HG03565 (cell line): Measurements from ENCODE around the gene NFYB.
A peak's percentile ranks its signal among the peaks of the same experiment; 100 is the strongest.
"Not testable (repeated sequence)": the region's sequence is repeated elsewhere in the genome, so short reads cannot be mapped to it uniquely, and the experiment has no call there.

ENCODE experiments used
- ATAC-seq: cut with Tn5 transposase; IDR thresholded peaks from one replicate; pipeline ENCODE4 v1.9.1; 2021; ENCODE audit warnings: mild to moderate bottlenecking, moderate library complexity; ENCODE audit not compliant: unreplicated experiment

Gene NFYB

DNA sequence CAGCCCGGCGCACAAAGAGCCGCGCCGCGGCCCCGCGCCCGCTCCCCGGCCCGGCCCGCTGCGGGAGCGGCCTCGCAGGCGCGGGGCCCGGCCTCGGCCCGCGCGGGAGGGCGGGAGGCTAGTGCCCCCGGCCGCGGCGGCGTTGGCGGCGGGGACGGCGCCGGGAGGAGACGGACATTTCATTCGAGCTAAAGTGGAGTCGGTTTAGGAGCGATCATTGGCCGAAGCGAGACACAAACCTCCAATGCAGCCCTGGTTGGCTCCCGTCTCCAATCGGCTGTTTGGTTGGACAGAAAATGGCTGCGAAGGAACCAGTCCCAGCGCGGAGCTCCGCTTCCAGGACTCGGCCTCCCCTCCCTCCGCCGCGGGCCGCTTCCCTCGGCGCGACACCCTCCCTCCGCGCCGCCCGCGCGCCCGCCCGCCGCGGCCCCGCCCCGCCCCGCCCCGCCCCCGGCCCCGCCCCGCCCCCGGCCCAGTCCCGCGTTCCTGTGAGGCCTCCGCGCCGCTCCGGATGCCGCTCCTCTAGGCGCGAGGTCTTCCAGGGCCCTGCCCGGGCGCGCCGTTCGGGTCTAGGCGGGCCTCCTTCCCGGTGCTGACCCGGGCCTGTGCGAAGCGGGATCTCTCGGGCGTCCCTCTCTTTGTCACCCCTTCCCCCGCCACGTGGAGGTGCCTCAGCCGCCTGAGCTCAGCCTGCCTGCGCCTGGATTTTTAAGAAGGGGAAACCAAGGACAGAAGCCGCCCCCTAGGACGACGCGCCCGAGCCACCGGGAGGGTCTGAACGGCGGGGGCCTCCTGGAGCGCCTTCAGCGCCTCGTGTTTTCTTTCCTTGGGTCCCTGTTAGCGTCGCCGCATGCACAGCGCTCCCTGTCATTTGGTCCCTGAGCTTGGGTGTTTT is at the start of gene NFYB:
Gene NFYB, minus strand, starts transcription at position 309 of the 895 bp plus-strand sequence. CDS start 2,757 bp downstream, outside the sequence.
- ATAC-seq, result peak; percentile 89

DNA sequence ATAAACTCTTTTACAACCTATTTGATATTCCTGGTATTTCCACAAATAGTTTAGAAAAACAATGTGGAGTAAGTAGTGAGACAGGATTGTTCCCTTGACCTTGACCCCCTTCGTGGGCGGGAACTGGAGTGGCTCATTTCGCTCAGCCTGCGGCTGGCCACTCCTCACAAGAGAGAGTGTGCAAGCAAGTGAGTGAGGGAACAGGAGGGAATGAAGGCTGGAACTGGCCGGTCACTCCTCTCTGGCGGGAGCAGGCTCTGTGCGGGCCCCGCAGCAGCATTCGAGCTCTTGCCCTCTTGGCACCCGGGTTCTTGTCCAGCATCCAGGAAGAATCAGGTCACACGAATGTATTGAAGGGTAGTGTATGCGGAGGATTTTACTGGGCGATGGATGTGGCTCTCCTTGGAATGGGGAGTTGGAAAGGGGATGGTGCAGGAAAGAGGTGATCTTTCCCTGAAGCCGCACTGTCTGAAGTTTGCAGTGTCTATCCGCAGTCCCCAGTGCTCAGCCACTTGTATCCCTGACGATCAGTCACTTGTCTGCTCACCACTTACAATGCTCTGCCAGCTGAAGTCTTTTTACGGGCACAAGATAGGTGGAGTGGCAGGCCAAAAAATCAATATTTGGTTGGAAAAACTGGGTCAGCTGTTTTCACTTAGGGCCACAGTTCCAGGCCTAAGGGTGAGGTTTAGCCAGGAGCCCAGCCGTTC is 49.6 kb upstream of the NFYB start:
- no peak for ATAC-seq

DNA sequence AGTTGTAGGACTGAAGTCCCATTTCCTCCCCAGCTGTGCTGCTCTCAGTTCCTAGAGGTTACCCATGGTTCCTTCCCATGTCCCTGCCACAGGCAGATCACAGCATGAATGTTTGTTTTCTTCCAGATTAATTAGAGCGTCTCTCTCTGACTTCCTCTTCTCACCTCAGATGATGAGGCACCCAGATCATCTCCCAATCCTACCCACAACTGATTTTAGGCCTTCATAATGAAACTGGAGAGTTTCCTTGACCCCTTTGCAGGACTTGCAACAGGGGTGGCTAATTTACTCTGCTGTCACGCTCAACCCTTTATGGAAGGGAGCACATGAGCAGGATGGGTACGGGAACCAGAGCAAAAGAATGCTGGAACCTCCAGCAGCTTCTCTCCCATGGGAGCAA is 45.4 kb upstream of the NFYB start:
- no peak for ATAC-seq

DNA sequence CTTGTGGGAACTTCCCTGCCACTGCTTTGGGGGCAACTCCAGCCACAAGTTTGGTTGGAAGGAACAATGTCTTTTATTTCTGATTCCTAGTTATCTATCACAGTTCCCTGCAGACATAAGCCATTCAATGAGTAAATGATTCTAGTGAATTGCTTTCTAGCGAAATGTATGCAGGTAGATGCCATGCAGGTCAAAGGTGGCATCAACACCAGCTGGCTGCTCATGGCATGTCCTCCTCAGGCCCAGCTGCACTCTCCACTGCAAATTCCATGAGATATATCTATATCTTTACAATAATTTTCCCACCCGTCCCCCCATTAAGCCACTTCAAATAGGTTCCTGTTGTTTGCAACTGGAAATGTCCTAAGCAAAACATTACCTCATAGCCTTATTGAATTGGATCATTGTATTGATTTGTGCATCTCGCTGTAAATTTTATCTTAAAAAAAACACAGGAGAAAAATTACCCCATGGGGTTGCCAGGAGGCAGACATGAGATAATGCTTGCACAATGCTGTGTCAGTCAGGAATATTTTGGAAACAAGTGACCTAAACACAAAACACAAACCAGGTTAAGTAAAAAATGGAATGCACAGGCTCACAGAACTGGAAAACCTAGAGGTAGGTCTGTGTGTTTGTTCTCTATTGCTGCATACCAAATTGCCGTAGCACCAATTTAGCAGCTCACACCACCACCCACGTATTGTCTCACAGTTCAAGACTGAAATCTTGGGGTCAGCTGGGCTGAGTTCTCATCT is 44.8 kb upstream of the NFYB start:
- no peak for ATAC-seq

DNA sequence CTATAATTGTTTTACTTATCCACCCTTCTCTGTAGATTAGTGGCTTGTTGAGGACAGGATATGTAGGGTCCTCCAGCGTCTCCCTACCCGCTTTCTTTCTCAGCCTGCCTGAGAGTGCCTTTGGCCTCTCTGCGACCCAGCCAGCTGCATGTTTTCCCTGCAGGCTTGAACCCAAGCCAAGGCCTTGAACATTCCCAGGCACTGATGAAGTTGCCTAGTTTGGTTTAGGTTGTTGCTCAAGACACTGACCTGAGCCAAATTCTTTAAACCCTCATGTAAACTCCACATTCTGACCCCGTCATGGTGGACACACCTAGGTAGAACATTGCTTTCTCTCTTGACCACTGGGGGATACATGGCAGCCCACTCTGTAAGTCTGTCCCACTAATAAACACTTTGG is 44.1 kb upstream of the NFYB start:
- no peak for ATAC-seq

DNA sequence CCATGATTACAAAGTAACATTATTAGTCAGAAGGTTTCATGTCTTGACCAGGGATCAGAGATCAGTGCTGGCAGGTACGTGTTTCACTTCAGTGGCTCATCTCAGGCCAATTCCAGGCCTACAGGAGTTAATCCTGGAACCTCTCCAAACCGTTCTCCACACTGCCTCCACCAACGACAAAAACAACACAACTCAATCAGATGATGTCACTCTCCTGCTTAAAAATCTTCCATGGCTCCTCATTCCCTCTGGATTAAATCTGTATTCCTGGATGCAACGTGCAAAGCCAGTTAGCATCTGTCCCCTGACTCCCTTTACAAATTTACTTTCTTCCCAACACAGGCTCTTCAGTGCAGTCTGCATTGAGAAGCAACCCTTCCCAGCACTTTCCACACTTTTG is 43.3 kb upstream of the NFYB start:
- ATAC-seq, result no peak

DNA sequence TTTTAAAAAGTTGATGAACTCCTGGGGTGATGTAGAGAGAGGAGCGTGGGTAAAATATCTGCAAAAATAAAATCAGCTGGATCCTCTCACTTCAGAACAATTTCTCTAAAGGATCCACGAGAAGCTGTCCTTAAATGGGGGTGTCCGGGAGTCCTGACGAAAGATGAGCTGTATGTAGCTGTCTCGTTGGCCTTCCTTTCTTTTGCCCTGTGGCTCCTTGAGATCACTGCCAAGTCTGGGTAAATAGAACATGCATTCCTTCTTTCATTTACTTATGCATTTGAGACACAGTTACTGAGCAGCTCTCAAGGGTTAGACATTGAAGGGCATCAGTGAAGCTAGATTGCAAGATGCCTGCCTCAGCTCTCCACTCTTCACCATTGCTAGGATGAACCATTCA is 42.4 kb upstream of the NFYB start:
- no peak for ATAC-seq

DNA sequence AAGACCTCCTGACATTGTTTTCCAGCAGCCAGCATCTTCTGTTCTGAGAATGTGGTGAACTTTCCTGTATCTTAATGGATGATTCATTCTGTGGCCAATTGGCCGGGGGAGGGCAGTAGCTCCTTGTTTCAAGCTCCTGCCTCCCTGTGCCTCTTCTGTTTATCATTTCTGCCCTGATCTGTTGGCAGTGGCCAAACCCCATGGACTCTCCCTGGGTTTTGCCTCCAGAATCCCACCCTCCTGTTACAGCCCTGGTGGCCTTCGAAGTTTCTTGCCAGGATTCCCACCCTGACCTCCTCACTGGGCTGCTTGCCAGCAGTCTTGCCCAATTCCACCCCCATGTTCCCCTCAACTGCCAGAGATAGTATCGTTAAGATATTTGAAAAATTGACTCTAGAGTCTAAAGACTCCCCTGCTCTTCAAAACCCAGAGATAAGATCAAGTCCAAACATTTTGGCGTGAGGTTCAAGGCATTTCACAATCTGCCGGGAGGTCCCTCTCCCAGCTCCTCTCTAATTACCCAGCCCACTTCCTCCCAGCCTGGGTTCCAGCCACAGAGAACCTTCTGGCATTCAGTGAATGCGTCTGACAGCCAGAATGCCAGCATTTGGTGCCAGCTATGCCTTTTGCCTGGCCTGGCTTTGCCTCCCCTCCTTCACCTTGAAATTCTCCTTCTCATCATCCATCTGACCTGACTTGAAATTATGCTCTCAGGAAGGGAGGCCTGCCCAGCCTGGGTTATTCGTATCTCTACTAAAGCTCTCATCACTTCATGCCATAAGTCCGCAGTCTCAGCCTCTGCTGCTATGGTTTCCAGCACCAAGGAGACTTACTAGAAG is 39.9 kb upstream of the NFYB start:
- ATAC-seq, result no peak

DNA sequence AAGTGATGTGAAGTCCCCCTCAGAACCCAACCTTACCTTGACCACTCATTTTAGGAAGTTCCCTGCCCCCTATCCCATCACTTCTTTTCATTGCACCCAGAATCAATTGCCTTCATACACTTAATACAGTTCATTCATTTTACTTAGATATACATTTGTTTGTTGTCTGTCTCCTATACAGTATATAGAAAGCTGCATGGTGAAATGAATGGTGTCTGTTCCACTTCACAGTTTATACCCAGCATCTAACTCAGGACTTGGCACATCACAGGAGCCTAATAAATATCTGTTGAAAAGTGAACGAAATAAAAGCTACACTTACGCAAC is 39.3 kb upstream of the NFYB start:
- no peak for ATAC-seq

DNA sequence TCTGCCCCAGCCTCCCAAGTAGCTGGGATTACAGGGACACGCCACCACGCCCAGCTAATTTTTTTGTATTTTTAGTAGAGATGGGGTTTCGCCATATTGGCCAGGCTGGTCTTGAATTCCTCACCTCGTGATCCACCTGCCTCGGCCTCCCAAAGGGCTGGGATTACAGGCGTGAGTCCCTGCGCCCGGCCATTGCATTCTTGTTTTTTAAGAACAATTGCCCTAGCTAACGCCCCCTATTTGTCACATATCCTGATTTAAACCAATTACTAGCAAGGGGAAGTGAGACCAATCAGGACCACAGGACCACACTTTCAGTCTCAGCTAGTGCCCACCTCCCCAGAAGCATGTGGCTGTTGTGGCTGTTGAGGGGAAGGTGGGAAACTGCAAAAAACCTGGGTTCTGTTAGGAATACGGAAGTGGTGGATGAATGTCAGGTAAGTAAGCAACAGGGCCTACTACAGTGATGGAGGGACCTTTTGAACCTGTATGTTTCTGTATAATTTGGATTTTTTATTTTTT is 37.8 kb upstream of the NFYB start:
- no peak for ATAC-seq

DNA sequence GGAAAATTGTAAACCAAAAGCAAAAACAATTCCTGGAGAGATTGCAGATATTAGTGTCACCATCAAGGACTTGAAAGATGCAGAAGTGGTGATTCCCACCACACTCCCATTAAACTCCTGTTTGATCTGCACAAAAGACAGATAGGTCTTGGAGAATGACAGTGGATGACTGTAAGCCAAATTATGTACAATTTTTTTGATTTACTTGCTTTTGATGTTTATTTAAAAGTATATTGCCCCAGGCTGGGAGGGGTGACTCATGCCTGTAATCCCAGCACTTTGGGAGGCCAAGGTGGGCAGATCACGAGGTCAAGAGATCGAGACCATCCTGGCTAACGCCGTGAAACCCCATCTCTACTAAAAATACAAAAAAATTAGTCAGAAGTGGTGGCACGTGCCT is 35.8 kb upstream of the NFYB start:
- ATAC-seq, result not testable (repeated sequence)

DNA sequence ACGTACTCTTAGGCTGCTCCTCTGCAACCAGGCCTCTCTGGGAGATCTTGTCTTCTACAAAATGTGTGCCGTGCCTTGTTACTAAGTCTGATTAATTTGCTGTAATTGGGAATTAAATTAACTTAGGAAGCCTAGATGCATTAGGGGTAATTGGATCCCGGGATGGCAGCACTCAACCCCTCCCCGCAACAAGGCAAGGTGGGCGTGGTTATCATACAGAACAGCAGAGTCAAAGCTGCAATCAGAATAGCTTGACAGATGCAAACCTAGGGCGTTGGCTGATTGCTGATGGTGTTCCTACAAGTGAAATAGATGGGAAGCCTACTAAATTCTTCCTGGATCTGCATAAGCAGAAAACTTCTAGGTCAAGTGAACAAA is 34.5 kb upstream of the NFYB start:
- no peak for ATAC-seq

DNA sequence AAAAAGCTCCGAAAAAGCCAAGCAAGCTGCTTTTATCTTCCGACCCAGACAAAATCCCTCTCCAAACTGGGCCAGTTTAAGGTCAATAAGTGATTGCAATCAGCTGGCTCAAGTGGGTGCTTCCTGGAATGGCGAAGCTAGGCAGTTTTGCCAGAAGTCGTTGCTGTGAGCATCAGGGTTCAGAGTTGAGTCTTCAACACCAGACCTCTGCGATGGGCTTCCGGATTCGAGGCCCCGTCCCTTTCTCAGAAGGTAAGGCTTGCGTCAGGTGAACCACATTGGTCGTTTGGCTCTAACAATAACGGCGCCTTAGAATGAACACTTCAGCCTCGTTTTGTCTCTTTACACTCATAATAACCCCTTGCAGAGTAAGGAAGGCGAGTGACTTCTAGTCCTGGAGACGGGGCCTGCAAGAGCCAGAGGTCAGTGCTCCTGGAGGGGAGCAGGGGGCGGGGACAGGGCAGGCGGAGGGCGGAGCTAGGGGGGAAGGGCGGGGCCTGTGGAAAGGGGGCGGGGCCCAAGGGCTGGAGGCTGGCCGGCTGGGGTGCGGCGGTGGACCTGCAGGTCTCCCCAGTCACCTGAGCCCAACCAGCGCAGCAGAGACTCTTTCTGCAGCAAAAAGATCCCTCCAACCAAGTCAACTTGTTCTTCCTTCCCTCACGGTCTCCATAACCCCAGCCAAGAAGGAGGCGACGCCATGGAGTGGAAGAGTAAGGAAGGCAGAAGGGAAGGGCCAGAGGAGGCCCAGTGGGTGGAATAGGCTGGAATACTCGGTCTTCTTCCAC is 34.0 kb upstream of the NFYB start:
- ATAC-seq, result no peak

DNA sequence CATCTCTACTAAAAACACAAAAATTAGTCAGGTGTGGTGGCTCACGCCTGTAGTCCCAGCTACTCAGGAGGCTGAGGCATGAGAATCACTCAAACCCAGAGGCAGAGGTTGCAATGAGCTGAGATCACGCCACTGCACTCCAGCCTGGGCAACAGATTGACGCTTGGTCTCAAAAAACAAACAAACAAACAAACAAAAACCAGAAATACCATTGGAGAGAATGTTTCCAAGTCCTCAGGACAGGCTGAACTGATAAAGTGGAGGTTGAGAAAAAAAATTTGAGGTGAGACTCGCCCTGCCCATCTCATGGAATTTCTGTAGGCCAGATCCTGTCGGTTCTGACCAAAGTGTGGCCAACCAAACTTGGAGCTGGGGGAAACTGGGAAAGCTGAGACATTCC is 30.6 kb upstream of the NFYB start:
- no peak for ATAC-seq

DNA sequence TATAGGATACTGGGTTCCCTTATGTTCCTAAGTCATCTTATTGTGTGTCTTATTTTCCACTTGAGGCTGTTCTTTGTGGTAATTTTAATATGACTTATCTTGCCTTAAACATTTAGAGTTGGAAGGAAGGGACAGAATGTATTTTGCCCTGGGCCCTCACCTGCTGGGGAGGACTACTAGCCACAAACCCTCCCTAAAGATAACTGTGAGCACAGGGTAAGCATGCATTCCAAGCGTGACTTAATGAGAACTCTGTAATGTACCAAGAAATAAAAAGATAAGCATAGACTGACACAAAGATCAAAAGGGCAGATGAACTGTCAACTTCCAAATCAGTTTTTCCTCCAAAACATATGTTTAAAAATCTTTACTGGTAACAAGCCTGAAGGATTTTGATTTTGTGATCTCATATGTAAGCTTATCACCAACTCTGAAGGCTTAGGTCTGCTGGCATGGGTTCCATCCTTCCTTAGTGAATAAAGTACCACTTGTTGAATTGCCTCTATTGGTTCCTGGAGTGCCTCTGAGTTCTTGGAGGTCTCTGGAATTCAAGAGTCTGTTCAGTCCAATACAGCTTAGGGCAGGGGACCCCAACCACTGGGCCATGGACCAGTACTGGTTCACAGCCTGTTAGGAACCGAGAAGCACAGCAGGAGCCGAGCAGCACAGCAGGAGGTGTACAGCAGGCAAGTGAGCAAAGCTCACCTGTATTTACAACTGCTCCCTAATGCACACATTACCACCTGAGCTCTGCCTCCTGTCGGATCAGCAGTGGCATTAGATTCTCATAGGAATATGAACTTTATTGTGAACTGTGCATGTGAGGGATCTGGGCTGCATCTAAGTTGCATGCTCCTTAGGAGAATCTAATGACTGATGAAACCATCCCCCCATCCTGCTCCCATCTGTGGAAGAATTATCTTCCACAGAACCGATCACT is 29.8 kb upstream of the NFYB start:
- ATAC-seq, result no peak

DNA sequence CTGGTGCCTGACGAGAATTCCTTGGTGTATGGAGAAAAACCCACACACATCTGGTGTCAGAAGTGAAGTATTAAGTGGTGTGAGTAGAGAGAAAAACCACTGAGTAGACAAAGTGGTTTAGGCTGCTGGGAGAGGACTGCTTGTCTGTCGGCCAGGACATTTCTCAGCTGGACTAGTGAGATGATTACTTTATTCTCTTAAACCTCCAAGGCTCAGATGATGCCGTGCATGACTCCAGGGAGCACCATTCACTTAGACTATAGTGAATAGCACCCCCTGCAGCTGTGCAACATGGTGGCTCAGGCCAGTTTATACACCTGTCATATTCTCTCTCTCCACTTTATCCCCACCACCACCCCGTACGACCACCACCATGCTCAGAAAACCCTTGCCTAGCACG is 28.5 kb upstream of the NFYB start:
- no peak for ATAC-seq

DNA sequence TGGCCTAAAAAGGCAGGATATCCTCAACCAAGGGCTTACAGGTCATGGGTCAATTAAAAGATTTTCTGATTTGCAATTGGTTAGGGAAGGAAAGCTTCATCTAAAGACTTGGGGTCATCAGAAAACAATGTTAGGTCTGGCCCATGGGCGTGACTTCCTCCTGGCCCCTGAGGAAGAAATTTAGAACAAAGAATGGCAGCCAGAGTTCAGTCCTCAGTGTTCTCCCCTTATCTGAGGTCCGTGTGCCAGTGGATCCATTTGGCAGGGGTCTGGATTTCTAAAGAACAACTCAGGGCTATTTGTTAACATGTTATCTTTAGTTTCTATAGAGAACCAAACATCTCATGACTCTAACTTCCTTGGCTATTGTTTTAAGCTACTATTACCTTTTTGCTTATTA is 27.8 kb upstream of the NFYB start:
- no peak for ATAC-seq

DNA sequence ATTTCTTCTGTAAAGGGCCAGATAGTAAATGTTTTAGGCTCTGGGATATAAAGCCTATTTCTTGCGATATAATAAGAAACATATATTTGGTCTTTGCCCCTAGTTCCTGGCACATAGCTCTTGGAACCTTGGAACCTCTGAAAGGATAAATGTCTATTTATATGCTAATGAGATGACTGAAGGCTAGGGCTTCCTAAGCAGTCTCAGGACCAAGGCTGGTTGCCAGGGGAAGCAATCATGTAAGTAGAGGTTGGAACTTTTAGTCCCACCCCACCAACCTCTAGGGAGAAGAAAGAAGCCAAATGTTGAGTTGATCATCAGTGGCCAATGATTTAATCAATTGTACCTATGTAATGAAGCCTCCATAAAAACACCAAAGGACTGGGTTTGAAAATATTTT is 26.6 kb upstream of the NFYB start:
- ATAC-seq, result no peak

DNA sequence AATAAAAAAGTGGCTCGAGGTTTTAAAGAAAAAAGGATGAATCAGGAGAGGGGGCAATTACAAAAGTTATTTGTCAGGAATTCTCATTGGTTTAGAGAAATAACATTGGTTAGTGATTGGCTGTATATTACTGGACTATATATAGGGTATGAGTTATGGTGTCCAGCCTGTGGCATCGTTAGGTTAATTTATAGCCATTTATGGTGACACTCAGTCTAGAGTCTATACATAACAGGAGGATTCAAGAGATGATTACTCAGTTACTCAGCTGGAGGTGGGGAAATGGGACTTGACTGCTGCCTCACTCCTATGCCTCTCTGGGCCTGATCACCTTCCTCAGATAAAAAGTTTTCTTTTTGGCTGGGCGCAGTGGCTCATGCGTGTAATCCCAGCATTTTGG is 25.6 kb upstream of the NFYB start:
- no peak for ATAC-seq
